Mononuclear cell (primary cell): ENCODE data around the gene CAMK2B. TPM values are rescaled to one million over a fixed set of nuclear protein-coding genes. Genes with fewer than 3 reads are reported as not detected.

Experiments used
- H3K27me3 ChIP-seq: 2 replicates; pipeline ENCODE4 v1.6.0; 2011; ENCODE audit warnings: low read length, control low read depth; ENCODE audit not compliant: insufficient read depth
- H3K4me1 ChIP-seq: 2 replicates; pipeline ENCODE4 v1.5.1; 2011; ENCODE audit warnings: mild to moderate bottlenecking, low read length, control low read depth; ENCODE audit not compliant: insufficient read depth
- H3K4me3 ChIP-seq: 2 replicates; pipeline ENCODE4 v1.5.1; 2011; ENCODE audit warnings: mild to moderate bottlenecking, low read length, moderate library complexity
- H3K9me3 ChIP-seq: 2 replicates; pipeline ENCODE4 v1.5.1; 2011; ENCODE audit warnings: low read depth, mild to moderate bottlenecking, control low read depth, low read length
- total RNA-seq: library from RNA; depleted of rRNA; stranded (reverse); fragments of >200 nt; gene quantifications from one replicate; pipeline ENCODE4 v1.2.3, GENCODE V29; 2012

Gene CAMK2B
- total RNA-seq, 1 donor: not detected

DNA sequence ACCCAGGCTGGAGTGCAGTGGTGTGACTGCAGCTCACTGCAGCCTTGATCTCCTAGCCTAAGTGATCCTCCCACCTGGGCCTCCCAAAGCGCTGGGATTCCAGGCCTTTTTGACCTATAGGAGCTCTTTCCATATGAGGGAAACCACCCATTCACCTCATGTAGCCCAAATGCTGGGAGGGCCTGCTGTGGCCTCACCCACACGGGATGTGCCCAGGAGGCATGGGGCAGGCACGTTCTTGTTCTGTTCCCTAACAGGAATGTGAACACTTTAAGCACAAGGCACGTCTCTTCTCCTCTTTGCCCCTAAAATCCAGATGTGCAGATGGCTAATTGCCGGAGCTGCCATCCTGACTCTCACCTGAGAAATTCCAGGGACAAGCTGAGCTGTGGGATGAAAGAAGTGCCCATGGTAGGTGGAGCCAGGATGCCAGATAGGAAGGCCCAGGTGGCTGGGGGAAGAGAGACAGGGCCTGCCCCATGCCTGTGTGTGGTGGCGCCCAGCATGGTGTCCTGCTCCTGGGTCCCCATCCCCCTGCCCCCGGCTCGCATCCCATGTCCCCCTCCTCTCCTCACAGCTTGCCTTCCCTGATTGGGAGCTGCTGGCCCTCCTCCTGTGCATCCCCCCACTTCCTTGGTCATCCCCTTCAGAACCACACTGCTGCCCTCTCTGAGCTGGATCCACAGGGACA lies 17.3 kb downstream of the CAMK2B start:
- Histone ChIP-seq H3K4me3 (no peak overlapping the region), H3K27me3 (peaks cover 16% of the 10 kb centered on the region)

DNA sequence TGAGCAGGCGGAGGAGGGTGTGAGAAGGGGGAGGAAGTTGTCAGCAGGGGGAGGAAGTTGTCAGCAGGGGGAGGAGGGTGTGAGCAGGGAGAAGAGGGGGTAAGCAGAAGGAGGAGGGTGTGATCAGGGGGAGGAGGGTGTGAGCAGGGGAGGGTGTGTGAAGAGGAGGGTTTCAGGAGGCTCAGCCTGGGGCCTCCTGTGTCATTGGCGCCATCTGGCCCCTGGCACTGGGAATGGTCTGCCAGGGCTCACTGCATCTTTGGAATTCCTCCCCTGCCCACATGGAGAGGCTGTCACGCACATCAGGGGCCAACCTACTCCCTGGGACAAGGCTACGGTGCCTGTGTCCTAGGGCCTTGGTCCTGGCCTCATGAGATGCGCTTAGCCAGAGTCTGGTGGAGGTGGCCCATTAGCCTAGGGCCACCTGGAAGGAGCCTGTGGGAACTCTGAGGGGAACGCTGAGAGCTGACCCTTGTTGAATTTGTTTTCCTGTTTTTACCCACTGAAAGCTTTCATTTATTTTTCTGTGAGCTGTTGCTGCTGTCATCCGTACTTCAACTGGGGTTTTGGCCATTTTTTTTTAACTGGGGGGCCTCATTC lies 18.0 kb downstream of the CAMK2B start:
- no peaks in the 10 kb centered on the region for H3K9me3 ChIP-seq
- peaks cover 18% of the 10 kb centered on the region for H3K27me3 ChIP-seq
- H3K4me3 ChIP-seq: no peak overlapping the region
- H3K4me1 ChIP-seq: peaks cover 8% of the 10 kb centered on the region

More for the DNA sequence above, 17.3 kb downstream of the CAMK2B start:
- Histone ChIP-seq H3K9me3 (no peaks in the 10 kb centered on the region), H3K4me1 (peaks cover 8% of the 10 kb centered on the region)

GRCh38 chr7:44306606-44307005 lies 18.8 kb downstream of the CAMK2B start:
- Histone ChIP-seq H3K4me3 (no peak overlapping the region), H3K4me1 (peaks cover 8% of the 10 kb centered on the region), H3K9me3 (no peaks in the 10 kb centered on the region), H3K27me3 (peaks cover 18% of the 10 kb centered on the region)

DNA sequence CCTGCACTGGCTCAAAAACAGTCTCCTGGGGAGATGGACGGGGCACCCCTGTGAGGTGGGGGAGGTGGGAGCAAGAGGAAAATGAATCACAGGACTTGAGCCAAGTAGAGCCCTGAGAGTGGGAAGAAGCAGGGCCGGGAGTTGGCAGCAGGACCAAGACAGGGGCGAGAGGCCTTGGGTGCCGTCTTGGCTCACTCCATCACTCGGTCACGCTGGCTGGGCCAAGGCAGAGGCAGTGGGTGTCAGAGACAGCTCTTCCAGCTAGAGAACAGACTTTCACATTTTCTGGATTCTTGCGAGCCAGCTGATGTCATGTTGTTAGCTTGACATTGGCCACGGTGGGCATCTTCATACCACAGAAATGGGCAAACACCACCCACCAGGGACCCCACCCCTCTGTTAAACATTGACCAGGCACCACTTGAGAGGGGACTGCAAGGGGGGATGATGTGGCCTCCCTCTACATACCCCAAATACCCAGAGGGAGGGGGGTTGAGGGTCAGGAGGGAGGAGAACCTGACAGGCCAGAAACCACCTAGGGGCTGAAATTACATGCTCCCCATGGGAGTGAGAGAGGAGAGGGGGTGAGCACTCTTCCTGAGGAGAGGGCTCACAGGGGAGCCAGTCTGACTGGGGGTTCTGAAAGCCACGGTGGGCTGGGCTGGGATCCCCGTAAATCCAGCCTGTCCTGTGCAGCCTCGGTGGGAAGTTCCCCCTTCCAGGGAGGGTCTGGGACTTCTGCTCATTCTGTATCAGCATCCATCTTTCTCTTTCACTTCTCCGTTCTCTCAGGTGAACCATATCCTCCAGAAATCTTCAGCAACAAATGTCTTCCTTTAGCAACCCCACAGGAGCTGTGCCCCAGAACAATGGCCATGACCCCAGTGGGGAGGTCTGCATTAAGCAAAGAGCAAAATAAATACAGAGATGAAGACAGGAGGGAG lies 19.6 kb downstream of the CAMK2B start:
- Histone ChIP-seq H3K27me3 (peaks cover 18% of the 10 kb centered on the region), H3K4me3 (no peak overlapping the region), H3K4me1 (peaks cover 8% of the 10 kb centered on the region), H3K9me3 (no peaks in the 10 kb centered on the region)

GRCh38 chr7:44294325-44295069 lies 30.9 kb downstream of the CAMK2B start:
- Histone ChIP-seq H3K4me3 (no peak overlapping the region), H3K9me3 (no peaks in the 10 kb centered on the region), H3K27me3 (peaks cover 20% of the 10 kb centered on the region), H3K4me1 (no peaks in the 10 kb centered on the region)

- peaks cover 20% of the 10 kb centered on the region for H3K27me3 ChIP-seq
- no peak overlapping the region for H3K4me3 ChIP-seq
- no peaks in the 10 kb centered on the region for H3K4me1 ChIP-seq
- no peaks in the 10 kb centered on the region for H3K9me3 ChIP-seq
These were observed 31.7 kb downstream of the CAMK2B start for GRCh38 chr7:44293561-44294324.

GRCh38 chr7:44292876-44293560 lies 32.4 kb downstream of the CAMK2B start:
- no peak overlapping the region for H3K4me3 ChIP-seq
- H3K27me3 ChIP-seq: peaks cover 18% of the 10 kb centered on the region
- H3K9me3 ChIP-seq: no peaks in the 10 kb centered on the region
- no peaks in the 10 kb centered on the region for H3K4me1 ChIP-seq

DNA sequence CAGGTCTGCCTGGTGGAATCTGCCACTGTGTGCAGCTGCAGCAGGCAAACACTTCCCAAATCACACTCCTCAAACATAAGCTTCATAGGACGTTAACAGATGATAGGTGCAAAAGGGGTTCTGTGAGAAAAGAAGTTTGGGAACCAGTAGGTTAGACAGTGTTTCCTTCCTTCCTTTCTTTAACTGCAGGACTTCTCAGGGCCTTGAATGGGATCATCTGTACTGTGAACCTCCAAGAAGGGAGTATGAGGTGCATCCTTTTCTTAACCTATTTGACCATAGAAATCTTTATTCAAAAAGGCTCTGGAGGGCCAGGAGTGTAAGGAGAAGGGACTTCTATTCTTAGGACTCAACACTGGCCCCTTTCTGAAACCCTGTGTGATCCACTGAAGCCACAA lies 33.0 kb downstream of the CAMK2B start:
- Histone ChIP-seq H3K27me3 (peaks cover 16% of the 10 kb centered on the region), H3K4me1 (no peaks in the 10 kb centered on the region), H3K4me3 (no peak overlapping the region), H3K9me3 (no peaks in the 10 kb centered on the region)

GRCh38 chr7:44291733-44292419 lies 33.5 kb downstream of the CAMK2B start:
- Histone ChIP-seq H3K9me3 (no peaks in the 10 kb centered on the region), H3K4me3 (no peak overlapping the region), H3K27me3 (peaks cover 11% of the 10 kb centered on the region), H3K4me1 (no peaks in the 10 kb centered on the region)

GRCh38 chr7:44291066-44291732 lies 34.2 kb downstream of the CAMK2B start:
- H3K4me3 ChIP-seq: no peak overlapping the region
- H3K4me1 ChIP-seq: no peaks in the 10 kb centered on the region
- peaks cover 6% of the 10 kb centered on the region for H3K27me3 ChIP-seq

DNA sequence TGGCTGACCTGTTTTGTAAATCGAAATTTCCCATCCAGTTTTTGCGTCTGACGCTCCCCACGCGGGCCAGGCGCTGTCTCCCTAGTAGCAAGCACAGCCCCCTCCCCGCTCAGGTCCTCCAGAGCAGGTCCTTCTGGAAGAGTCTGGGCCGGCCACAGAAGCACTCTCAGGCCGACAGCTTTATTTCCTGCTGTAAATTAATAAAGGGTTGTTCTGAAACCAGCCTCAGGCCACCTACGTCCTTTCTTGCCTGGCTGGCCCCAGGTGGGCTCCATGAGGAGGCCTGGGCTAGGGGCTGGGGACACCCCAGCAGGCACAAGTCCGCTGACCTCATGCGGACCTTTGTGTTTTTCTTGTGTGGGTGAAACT lies 35.2 kb downstream of the CAMK2B start:
- Histone ChIP-seq H3K4me3 (no peak overlapping the region), H3K4me1 (no peaks in the 10 kb centered on the region), H3K27me3 (peaks cover 3% of the 10 kb centered on the region), H3K9me3 (no peaks in the 10 kb centered on the region)

More at GRCh38 chr7:44291066-44291732, 34.2 kb downstream of the CAMK2B start:
- H3K9me3 ChIP-seq: no peaks in the 10 kb centered on the region

- Histone ChIP-seq H3K27me3 (peaks cover 3% of the 10 kb centered on the region), H3K9me3 (no peaks in the 10 kb centered on the region), H3K4me3 (no peak overlapping the region), H3K4me1 (no peaks in the 10 kb centered on the region)
These were observed 35.8 kb downstream of the CAMK2B start for GRCh38 chr7:44289341-44290251.
